ENCODE measurements around the gene PHACTR4.
A peak's percentile ranks its signal among the peaks of the same experiment; 100 is the strongest.

DNA sequence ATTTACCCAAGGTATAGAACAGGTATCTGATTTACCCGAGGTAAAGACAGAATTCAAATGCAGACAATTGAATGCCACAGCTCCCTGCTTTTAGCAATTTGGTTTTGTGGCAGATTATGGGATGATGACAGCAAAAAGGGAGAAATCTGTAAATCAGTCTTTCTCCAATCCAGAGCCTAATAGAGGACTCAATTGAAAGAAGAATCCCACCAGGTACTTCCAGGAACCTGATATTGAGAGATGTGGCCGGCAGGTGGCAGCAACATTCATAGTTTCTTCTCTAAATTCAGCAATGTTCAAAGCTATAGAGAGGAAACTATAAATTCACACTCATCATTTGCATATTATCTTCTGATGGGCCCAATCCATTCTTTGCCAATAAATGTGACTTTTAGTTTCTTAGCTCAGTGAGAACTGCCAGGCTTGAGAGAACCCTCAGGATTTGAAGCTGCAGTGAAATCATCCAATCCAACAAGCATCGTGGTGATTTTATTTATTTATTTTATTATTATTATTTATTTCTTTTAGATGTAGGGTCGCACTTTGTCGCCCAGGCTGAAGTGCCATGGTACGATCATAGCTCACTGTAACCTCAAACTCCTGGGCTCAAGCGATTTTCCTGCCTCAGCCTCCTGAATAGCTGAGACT lies 9.8 kb upstream of the PHACTR4 start:
- TF ChIP-seq, protein P1, sequence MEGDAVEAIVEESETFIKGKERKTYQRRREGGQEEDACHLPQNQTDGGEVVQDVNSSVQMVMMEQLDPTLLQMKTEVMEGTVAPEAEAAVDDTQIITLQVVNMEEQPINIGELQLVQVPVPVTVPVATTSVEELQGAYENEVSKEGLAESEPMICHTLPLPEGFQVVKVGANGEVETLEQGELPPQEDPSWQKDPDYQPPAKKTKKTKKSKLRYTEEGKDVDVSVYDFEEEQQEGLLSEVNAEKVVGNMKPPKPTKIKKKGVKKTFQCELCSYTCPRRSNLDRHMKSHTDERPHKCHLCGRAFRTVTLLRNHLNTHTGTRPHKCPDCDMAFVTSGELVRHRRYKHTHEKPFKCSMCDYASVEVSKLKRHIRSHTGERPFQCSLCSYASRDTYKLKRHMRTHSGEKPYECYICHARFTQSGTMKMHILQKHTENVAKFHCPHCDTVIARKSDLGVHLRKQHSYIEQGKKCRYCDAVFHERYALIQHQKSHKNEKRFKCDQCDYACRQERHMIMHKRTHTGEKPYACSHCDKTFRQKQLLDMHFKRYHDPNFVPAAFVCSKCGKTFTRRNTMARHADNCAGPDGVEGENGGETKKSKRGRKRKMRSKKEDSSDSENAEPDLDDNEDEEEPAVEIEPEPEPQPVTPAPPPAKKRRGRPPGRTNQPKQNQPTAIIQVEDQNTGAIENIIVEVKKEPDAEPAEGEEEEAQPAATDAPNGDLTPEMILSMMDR (conservative IDR thresholded peaks at IDR 0.05 in 1 of 2, IDR thresholded peaks at IDR 0.05 in 1 of 2; ENCODE audit: low read depth in 1 of 2, low read length in 2 of 2), result peak; percentile 63 to 66
- TF ChIP-seq EZH2 (IDR thresholded peaks at IDR 0.05; ENCODE audit: low read length, missing control alignments), result no peak

All from fibroblast of lung (primary cell).